ENCODE measurements around the gene FXYD1.

DNA sequence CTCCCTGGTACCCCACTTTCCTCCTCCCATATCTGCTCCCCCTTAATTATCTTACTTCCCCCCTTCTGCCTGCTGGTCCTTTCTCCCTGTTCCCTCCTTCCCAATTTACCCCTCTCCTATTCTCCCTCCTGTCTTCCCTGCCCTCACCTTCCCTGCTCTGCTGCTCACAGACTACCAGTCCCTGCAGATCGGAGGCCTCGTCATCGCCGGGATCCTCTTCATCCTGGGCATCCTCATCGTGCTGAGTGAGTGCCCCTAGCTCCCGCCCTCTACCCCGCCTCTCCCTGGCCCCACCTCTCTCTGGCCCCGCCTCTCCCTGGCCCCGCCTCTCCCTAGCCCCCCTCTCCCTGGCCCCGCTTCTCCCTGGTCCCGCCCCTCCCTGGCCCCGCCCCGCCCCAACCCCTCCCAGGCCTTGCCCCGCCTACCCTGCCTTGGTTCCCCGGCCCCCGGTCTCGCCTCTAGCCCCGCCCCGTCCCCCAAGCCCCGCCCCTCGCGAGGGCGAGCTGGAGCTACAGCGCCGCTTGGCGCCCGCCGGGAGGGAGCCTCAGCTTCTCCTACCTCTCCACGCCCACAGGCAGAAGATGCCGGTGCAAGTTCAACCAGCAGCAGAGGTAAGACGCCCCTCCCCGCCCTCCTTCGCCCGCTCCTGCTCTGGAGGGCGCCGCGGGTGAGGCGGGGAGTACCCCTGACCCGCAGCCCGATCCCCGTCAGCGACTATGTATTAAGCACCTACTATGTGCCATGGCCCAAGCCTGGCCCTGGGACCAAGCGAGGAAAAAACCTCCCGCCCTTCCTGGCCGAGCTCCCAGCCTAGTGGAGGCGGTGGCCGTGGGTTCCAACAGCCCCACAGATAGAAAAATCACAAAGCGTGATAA, 2.6 kb downstream of the FXYD1 start:
- TF ChIP-seq CTCF (conservative IDR thresholded peaks at IDR 0.05; ENCODE audit: low read length), result peak; percentile 70
- no peak for TF ChIP-seq EZH2phosphoT487 (IDR thresholded peaks at IDR 0.05; ENCODE audit: borderline replicate concordance, low read depth, low read length)
